ENCODE results near the gene EPGN. TPM values are rescaled to one million over a fixed set of nuclear protein-coding genes. Genes with fewer than 3 reads are reported as not detected.
A peak's percentile ranks its signal among the peaks of the same experiment; 100 is the strongest.

Gene EPGN
- total and polyA plus RNA-seq, 2 of the 13 experiments (the other 11 are each of a cell fraction or from before 2014, with no cell fraction given), result not detected

GRCh38 chr4:74364652-74365491 is 56.6 kb downstream of the EPGN start, which contains the start of gene EREG:
TSS of gene EREG (plus strand) at chr4:74365145. CDS start at chr4:74365309, 164 bp downstream.
- H3K9me3 ChIP-seq (ENCODE audit: low read length), result no peaks in the 10 kb centered on the region
- no peaks in the 10 kb centered on the region for H4K20me1 ChIP-seq (ENCODE audit: insufficient read depth, low read length)
- peak within 1 kb of the TSS in 1 of 3 experiments; percentile 37; a peak in 1 of 6 replicates for H3K4me3 ChIP-seq (replicated peaks in 1 of 3; ENCODE audit: insufficient read depth in 1 of 3, low read depth in 2 of 3, low read length in 3 of 3)
- H3K4me1 ChIP-seq (ENCODE audit: insufficient read depth, low read length), result no peaks in the 10 kb centered on the region
- 58% methylated on average over 17 of the region's 40 CpGs for WGBS (ENCODE audit: low lambda C conversion rate)
- in situ Hi-C loops (cut with HindIII; ENCODE audit: extremely low pct_ligation_motif_present, low pct_unique_long_range_greater_than_20kb), result no loop called here
- ATAC-seq, result peak; percentile 81
- no peak within 1 kb of the TSS for H3K9ac ChIP-seq (ENCODE audit: insufficient read depth, low read depth, low read length)
- H3K27ac ChIP-seq (ENCODE audit: extremely low read length, insufficient read depth, low read length), result no peak within 1 kb of the TSS
- TF ChIP-seq ZNF703 (CRISPR knock-in tag; IDR thresholded peaks at IDR 0.05; ENCODE audit: borderline replicate concordance) (no peak), ZBTB7A (CRISPR knock-in tag; IDR thresholded peaks at IDR 0.05) (no peak), ZNF414 (CRISPR knock-in tag; IDR thresholded peaks at IDR 0.05) (no peak), WIZ (CRISPR knock-in tag; IDR thresholded peaks at IDR 0.05) (no peak), ZNF263 (CRISPR knock-in tag; IDR thresholded peaks at IDR 0.05) (peak; percentile 89), GABPB1 (CRISPR knock-in tag; IDR thresholded peaks at IDR 0.05) (peak; percentile 13; the same call in 1 of the 2 replicates)
- no peaks in the 10 kb centered on the region for H3K79me2 ChIP-seq (ENCODE audit: insufficient read depth, low read length)
- H3K4me2 ChIP-seq (ENCODE audit: low read depth, low read length), result peak within 1 kb of the TSS; percentile 49; the same call in 1 of the 2 replicates
- peaks cover 0 to 22% of the 10 kb centered on the region in 2 experiments; a peak in 3 of 5 replicates for H3K27me3 ChIP-seq (ENCODE audit: control insufficient read depth in 1 of 2, insufficient read depth in 2 of 2, low read length in 2 of 2)
- ChIA-PET CTCF (ENCODE audit: low intra/inter-chr PET ratio, low total read pairs) (no interaction called here), POLR2A (no interaction called here)
- no peaks in the 10 kb centered on the region for H3K36me3 ChIP-seq (replicated peaks in 1 of 2; ENCODE audit: control insufficient read depth in 1 of 2, insufficient read depth in 2 of 2, low read length in 2 of 2)
- intact Hi-C loops (cut with micrococcal nuclease; ENCODE audit: unreplicated experiment), result no loop called here
- H2AFZ ChIP-seq (ENCODE audit: low read length), result no peak within 1 kb of the TSS
- FAIRE-seq, result no peak
- DNase-seq (ENCODE audit: low spot score), result no peak
- BruUV-seq (replicated peaks), result no TSS peak

- intact Hi-C loops (cut with micrococcal nuclease; ENCODE audit: unreplicated experiment) (no loop called here), in situ Hi-C loops (cut with HindIII; ENCODE audit: extremely low pct_ligation_motif_present, low pct_unique_long_range_greater_than_20kb) (no loop called here)
- no peaks in the 10 kb centered on the region for H3K4me1 ChIP-seq (ENCODE audit: insufficient read depth, low read length)
- H3K4me2 ChIP-seq (ENCODE audit: low read depth, low read length), result no peak overlapping the region; the same call in 1 of the 2 replicates
- BruUV-seq (replicated peaks), result no TSS peak
- FAIRE-seq (no peak), DNase-seq (ENCODE audit: low spot score) (no peak), ATAC-seq (no peak)
- ChIA-PET CTCF (ENCODE audit: low intra/inter-chr PET ratio, low total read pairs) (no interaction called here), POLR2A (no interaction called here)
- no peak overlapping the region for H3K27ac ChIP-seq (ENCODE audit: extremely low read length, insufficient read depth, low read length)
- 45% methylated on average over 11 of the region's 11 CpGs for WGBS (ENCODE audit: low lambda C conversion rate)
- H3K79me2 ChIP-seq (ENCODE audit: insufficient read depth, low read length), result no peaks in the 10 kb centered on the region
- no peak overlapping the region for H2AFZ ChIP-seq (ENCODE audit: low read length)
- no peak overlapping the region for H3K4me3 ChIP-seq (replicated peaks in 1 of 3; ENCODE audit: insufficient read depth in 1 of 3, low read depth in 2 of 3, low read length in 3 of 3)
- no peaks in the 10 kb centered on the region for H4K20me1 ChIP-seq (ENCODE audit: insufficient read depth, low read length)
- H3K27me3 ChIP-seq (ENCODE audit: control insufficient read depth in 1 of 2, insufficient read depth in 2 of 2, low read length in 2 of 2), result peaks cover 0 to 22% of the 10 kb centered on the region in 2 experiments; a peak in 3 of 5 replicates
- no peaks in the 10 kb centered on the region for H3K9me3 ChIP-seq (ENCODE audit: low read length)
- H3K36me3 ChIP-seq (replicated peaks in 1 of 2; ENCODE audit: control insufficient read depth in 1 of 2, insufficient read depth in 2 of 2, low read length in 2 of 2), result no peaks in the 10 kb centered on the region
- H3K9ac ChIP-seq (ENCODE audit: insufficient read depth, low read depth, low read length), result no peak overlapping the region
- no peak for TF ChIP-seq ZBTB39 (CRISPR knock-in tag; IDR thresholded peaks at IDR 0.05)
- TF ChIP-seq ZBTB1 (CRISPR knock-in tag; IDR thresholded peaks at IDR 0.05; ENCODE audit: borderline replicate concordance), result no peak
- TF ChIP-seq ZNF724P (CRISPR knock-in tag; IDR thresholded peaks at IDR 0.05; ENCODE audit: borderline replicate concordance), result no peak
- no peak for TF ChIP-seq ZIK1 (CRISPR knock-in tag; IDR thresholded peaks at IDR 0.05; ENCODE audit: borderline replicate concordance, low read depth)
- no peak for TF ChIP-seq TP53 (CRISPR knock-in tag; conservative IDR thresholded peaks at IDR 0.05)
- no peak for TF ChIP-seq HBP1 (CRISPR knock-in tag; IDR thresholded peaks at IDR 0.05; ENCODE audit: low read depth)
- no peak for TF ChIP-seq TCF12 (IDR thresholded peaks at IDR 0.05)
- no peak for TF ChIP-seq TCF12 (CRISPR knock-in tag; IDR thresholded peaks at IDR 0.05)
- no peak for TF ChIP-seq ZFP1 (CRISPR knock-in tag; IDR thresholded peaks at IDR 0.05)
Measured at GRCh38 chr4:74365761-74366160, 57.5 kb downstream of the EPGN start.
